PC-3 (cell line): ENCODE data around the gene ARNT2.

Experiments
- CTCF ChIP-seq: fragments of 300-600 bp; sonication (generic); conservative IDR thresholded peaks from 2 replicates; pipeline ENCODE4 v1.5.1; 2017; ENCODE audit warnings: antibody characterized with exemption, low read depth, mild to moderate bottlenecking, low read length
- EZH2 ChIP-seq: fragments of 300-600 bp; sonication (generic); IDR thresholded peaks from one replicate; pipeline ENCODE4 v1.6.1; 2017; ENCODE audit warnings: antibody characterized with exemption, mild to moderate bottlenecking, low read length; ENCODE audit not compliant: unreplicated experiment

- TF ChIP-seq CTCF, result no peak
- TF ChIP-seq EZH2, result no peak
These were observed 67.7 kb downstream of the ARNT2 start for GRCh38 chr15:80471881-80472280.
